GM21390 (cell line): ENCODE measurements around the gene NTRK2.

Source experiments
- ATAC-seq: cut with Tn5 transposase; IDR thresholded peaks from one replicate; pipeline ENCODE4 v1.9.1; 2021; ENCODE audit not compliant: unreplicated experiment

The NTRK2 gene

GRCh38 chr9:84778570-84778969, 109.0 kb downstream of the NTRK2 start:
- ATAC-seq = no peak

GRCh38 chr9:84779883-84780282, 110.4 kb downstream of the NTRK2 start:
- ATAC-seq = no peak

- ATAC-seq = no peak
These were observed 110.9 kb downstream of the NTRK2 start for GRCh38 chr9:84780385-84780784.

- no peak for ATAC-seq
These were observed 111.9 kb downstream of the NTRK2 start for GRCh38 chr9:84781458-84781857.

GRCh38 chr9:84781931-84782866, 112.7 kb downstream of the NTRK2 start:
- no peak for ATAC-seq

GRCh38 chr9:84785792-84786547, 116.4 kb downstream of the NTRK2 start:
- no peak for ATAC-seq

GRCh38 chr9:84788803-84789462, 119.4 kb downstream of the NTRK2 start:
- ATAC-seq = no peak

GRCh38 chr9:84789463-84789830, 119.9 kb downstream of the NTRK2 start:
- ATAC-seq = no peak

GRCh38 chr9:84791643-84792042, 122.1 kb downstream of the NTRK2 start:
- ATAC-seq = no peak

- ATAC-seq = no peak
These were observed 123.7 kb downstream of the NTRK2 start for GRCh38 chr9:84793251-84793650.

GRCh38 chr9:84794981-84795637, 125.6 kb downstream of the NTRK2 start:
- ATAC-seq = no peak

GRCh38 chr9:84796404-84796803, 126.9 kb downstream of the NTRK2 start:
- no peak for ATAC-seq

- ATAC-seq = no peak
These were observed 129.7 kb downstream of the NTRK2 start for GRCh38 chr9:84799251-84799650.

GRCh38 chr9:84804951-84805694, 135.6 kb downstream of the NTRK2 start:
- no peak for ATAC-seq

GRCh38 chr9:84807431-84807830, 137.9 kb downstream of the NTRK2 start:
- ATAC-seq = no peak

- ATAC-seq = no peak
These were observed 138.4 kb downstream of the NTRK2 start for GRCh38 chr9:84807870-84808390.

GRCh38 chr9:84808416-84808815, 138.9 kb downstream of the NTRK2 start:
- no peak for ATAC-seq

- no peak for ATAC-seq
These were observed 141.7 kb downstream of the NTRK2 start for GRCh38 chr9:84811072-84811750.

GRCh38 chr9:84811751-84812074, 142.2 kb downstream of the NTRK2 start:
- no peak for ATAC-seq

GRCh38 chr9:84812355-84812754, 142.8 kb downstream of the NTRK2 start:
- ATAC-seq = no peak
